GM19043 (cell line): ENCODE measurements around the gene FBXW4.
A peak's percentile ranks its signal among the peaks of the same experiment; 100 is the strongest.

Source experiments
- ATAC-seq: cut with Tn5 transposase; IDR thresholded peaks from one replicate; pipeline ENCODE4 v1.9.1; 2021; ENCODE audit warnings: low read depth; ENCODE audit not compliant: unreplicated experiment

The FBXW4 gene

GRCh38 chr10:101619983-101620382 is 75.0 kb downstream of the FBXW4 start:
- no peak for ATAC-seq

DNA sequence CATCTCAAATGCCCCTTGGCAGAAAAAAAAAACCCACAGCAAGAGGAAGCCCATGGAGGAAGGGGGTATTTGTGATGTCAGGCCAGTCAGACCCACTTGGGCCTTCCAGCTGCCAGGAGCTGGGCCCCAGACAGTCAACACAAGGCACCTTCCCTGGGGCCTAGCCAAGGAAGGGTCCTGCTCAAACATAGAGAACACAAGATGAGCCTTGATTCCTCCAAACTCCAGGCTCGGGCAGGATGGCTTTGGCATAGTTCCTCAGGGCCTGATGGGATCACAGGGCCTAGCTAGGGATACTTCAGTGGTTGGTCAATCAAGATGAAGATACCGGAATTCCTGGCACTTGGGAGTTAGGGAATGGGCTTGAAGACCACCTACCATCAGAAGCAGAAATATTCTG is 76.1 kb downstream of the FBXW4 start:
- no peak for ATAC-seq

GRCh38 chr10:101617824-101618568 is 77.0 kb downstream of the FBXW4 start:
- no peak for ATAC-seq

DNA sequence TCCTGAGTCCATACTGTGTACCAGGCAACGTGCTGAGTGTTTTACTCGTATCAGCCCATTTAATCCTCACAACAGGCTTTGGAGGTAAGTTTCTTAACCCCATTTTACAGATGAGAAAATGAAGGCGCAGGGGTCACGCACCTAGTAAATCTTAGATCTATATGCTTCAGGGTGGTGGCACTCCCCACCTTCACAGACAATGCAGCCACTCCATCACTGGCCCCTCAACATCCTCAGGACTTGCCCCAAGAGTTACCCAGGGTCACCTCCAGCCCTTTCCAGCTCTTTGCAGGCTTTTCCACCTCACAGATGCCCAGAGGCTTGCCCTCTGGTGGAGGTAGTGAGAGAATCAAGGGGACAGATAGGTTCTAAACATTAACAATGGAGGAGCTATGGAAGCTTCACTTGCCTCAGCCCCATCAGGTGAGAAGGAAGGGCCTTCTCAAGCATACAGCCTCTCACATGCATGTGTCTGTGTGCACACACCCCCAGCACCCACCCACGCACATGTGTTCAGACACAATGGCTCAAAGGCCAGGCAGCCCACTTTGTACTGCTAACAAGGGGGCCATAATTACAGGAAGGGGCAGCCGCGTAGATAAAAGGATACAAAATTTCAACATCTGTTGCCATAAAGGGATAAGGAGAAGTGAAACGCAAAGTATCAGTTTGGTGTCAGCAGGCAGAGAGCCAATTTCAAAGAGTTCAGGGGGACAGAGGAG is 77.7 kb downstream of the FBXW4 start:
- no peak for ATAC-seq

GRCh38 chr10:101616415-101617101 is 78.4 kb downstream of the FBXW4 start:
- ATAC-seq: no peak

DNA sequence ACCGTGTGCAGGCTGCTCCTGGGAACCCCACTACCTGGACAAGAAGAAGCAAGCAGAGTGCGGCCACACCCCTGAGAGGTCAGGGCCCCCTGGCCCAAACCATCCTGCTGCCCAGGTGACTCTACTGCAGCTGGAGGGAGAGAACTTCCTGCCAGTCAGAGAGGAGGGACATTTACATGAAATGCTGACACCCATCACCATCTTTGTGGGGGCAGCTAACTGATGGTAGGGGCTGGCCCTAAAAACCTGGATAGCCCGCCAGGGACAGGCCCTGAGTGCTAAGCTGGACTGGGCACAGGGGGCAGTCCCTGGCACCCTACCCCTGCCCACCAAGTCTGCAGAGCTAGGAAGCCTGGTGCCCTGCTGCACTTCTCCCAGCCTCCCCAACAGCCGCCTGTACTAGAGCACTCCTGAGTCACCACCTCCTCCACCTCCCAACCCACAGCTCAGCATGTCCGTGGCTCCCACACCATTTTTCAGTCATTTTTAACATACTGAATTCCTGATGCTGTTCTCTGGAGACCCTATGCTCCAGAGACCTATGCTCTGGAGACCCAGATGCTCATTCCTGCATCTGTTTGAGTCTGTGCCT is 79.3 kb downstream of the FBXW4 start:
- no peak for ATAC-seq

DNA sequence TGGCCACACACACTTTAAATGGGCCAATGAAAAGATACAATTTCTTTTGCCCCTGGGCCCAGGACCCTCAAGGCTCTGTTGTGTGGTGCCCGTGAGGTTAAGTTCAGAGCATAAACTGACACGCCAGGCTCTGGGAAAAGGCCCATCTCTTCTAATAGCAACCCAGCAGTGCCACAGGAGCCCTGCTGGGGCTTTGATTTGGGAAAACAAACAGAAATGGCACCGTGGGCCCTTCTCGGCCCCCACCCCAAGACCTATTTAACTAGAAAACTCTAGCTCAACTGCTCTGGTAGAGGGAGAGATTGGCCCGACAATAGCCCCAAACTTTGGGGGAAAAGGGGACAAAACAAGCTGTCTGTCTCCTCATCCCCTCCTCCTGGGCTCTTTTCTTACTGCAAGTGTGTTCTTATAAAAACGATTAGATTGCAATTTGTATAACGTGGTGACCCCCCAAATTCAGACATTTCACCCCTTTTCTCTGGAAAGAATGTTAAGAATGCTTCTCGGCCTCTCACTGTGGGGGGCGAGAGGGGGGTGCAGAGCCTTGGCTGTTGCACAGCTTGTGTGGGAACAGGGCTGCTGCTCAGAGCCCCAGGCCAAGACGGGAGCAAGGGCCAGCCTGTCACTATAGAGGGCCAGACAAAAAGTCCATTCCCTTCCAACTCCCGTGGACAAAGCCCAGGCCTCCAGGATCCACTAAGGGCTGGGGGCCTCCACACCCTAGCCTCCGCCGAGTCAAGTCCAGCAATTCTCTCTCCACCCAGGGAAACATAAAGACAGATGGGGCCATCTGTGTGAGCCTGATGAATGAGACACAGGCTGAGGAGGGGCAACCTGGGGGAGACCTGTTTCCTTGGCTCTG is 80.1 kb downstream of the FBXW4 start:
- no peak for ATAC-seq

DNA sequence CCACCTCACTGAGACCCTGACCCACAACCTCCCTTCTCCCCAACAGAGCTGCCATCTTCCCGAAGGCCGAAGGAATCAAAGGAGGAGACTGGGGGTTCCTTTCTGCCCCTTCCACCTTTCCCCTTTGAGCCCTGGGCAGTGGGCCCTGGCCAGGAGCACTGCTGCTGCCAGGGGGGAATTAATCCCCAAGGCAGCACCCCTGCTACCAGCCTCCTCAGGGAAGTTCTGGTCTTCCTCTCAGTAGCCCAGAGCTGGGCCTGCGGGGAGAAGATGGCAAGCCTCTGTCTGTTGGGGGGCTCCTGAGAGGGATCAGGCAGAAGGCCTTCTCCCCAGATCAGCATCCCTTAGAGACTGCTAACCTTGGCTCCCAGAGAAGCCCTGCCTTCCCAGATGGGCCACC is 81.3 kb downstream of the FBXW4 start:
- ATAC-seq: no peak

DNA sequence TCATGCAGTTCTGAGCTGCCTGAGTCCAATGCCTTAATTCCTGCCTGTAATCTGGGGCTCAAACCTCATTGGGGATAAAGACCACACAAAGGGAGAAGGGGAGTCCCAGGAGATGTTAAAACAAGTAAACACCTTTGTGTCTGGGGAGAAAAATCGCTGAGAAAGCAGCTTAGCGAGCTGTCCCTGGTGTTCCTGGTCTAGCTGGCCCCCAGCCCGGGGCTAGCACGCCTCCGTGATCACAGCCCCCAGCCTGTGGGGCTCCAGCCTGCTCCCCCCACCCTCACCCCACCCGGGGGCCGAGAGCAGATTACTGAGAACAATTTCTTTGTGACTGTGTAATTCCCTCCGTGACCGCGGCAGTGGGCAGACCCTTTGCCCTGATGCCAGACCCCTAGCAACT is 82.1 kb downstream of the FBXW4 start:
- ATAC-seq: no peak

- ATAC-seq: no peak
These were observed 82.9 kb downstream of the FBXW4 start for GRCh38 chr10:101612086-101612485.

- no peak for ATAC-seq
These were observed 83.7 kb downstream of the FBXW4 start for GRCh38 chr10:101611096-101611905.

- ATAC-seq: no peak
These were observed 85.5 kb downstream of the FBXW4 start for GRCh38 chr10:101609481-101609880.

DNA sequence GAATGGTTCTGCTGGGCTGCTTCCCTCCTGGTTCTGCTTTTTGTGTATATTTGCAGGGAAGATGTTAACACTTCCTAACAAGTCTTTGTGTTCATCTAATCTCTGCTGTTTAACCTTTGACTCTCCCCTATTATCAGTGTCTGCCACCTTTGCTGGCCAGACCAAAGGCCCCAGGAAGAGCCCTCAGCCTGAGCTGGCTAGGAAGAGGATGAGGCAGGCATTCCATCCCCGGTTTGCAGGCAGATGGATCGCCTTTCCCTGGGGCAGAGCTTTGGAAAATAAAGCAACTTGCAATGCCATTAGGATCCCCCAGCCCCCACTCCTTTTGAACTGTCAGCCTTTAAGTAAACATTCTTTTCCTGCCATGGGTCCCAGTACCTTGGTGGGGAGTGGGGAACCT is 87.8 kb downstream of the FBXW4 start:
- no peak for ATAC-seq

DNA sequence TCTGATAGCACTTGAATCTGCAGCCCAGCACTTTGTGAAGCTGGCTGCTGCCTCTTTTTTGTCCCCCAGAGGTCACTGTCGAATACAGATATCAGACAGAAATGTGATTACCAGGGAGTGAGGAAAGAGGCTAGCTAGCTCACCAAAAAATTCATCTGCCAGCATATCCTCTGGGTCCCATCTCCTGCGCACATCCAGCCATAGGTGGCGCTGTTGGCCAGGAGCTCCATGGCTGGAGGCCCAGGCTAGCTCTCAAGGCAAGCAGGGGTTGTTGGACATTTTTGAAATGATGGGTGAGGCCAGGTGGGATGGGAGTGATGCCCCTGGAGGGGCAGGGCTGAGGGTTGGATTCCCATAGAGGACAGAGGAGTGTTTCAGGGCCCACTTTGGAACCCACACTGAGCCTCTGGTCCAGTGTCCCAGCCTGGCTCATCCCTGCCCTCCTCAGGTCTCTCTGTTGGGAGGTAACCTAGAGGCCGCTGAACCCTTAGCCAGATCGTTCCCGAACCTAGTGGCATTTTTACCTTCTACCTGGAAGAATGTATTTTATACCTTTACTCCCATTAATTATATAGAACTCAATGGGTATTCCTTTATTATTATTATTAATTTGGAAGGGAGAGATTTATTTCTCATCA is 92.1 kb downstream of the FBXW4 start:
- ATAC-seq: peak; percentile 70

DNA sequence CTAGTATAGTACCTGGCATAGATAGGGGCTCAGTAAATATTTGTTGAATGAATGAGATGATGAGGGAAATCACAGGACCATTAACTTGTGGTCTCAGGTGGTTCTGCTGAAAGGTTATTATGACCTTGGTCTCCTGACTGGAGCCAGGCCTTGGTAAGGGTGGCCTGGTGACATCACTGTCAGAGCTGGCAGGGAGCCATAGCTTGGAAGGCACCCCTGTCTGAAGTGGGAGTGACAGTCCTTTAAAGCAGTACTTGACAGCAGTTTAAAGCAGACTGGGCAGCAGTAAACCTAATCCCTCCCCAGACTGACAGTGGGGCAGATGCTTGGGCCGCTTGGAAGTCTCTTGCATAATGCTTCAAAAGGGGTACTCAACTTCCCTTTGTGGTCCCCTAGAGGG is 93.4 kb downstream of the FBXW4 start:
- ATAC-seq: no peak

DNA sequence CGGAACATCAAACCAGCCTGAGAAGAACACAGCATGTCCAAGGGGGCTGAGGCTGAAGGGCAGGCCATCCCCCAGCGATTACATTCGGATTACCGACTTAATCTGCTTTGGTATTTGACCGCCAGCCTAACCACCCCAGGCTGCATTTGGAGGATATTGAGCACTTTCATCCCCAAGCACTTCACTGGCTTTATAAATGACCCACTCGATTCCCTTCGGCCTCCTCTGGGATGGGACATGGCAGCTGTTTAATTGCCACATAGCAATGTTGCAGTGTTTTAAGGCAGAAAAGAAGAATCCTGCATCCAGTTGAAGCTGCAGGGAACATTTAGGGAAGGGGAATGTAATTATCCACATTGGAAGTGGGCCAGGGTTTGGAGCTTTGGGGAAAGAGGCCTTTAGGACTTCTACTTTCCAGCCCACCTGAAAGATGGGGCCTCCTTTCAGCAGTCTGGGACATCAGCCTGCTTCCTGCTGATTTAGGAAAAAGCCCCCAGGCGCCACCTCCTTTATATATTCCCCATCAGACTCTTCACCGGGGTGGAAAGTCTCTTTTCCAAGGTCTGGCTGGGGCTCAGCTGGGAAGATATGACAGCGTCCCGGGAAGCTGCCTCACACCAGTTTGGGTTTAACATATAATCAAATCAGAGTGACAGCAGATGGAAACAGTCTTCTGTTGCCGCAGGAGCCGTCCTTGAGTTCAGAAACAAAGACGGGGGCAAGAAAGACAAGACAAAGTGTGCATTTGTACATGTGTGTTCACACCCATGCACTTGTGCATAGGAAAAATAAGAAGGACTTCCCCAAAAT is 97.7 kb downstream of the FBXW4 start:
- no peak for ATAC-seq

DNA sequence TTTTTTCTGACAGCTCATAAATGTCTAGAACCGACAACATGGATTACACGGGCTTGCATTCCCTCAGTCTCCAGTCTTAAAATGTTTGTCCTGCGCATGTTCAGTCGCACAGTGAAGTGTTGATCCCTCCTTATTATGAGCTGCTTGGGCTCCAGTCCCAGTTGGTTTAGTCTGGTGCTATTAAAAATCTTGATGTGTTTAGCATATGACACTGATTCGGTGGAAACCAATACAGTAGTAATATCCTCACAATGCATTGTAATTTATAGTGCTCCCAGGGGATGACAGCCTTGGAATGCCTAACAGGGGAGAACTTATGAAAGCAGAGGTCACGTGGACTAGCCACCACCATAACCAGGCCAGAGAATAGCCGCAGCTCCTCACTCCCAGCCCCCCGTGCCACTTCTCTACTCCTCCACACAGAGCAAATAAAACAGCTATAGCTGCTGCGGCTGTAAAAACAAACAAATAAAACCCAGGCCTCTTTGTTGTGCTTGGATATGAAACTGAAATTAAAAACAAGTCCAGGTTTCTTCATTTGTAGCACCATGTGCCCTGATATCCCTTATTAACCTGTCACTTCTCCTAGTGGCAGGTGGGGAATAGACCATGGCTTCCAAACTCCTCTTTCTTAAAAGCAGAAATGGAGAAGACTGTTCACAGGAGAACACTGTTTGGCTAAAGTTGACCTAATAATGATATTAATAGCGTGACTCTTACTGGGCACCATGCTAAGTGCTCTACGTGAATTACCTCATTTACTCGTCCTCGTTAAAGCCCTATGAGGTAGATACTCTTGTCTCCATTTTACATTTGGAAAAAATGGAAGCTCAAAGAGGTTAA is 99.2 kb downstream of the FBXW4 start:
- no peak for ATAC-seq
